HG03097 (cell line): ENCODE measurements around the gene TSPAN14.

ENCODE experiments used
- ATAC-seq: cut with Tn5 transposase; IDR thresholded peaks from one replicate; pipeline ENCODE4 v1.9.1; 2021; ENCODE audit not compliant: unreplicated experiment, low FRiP score

Gene TSPAN14

GRCh38 chr10:80502621-80503583 is 48.8 kb downstream of the TSPAN14 start:
- no peak for ATAC-seq

DNA sequence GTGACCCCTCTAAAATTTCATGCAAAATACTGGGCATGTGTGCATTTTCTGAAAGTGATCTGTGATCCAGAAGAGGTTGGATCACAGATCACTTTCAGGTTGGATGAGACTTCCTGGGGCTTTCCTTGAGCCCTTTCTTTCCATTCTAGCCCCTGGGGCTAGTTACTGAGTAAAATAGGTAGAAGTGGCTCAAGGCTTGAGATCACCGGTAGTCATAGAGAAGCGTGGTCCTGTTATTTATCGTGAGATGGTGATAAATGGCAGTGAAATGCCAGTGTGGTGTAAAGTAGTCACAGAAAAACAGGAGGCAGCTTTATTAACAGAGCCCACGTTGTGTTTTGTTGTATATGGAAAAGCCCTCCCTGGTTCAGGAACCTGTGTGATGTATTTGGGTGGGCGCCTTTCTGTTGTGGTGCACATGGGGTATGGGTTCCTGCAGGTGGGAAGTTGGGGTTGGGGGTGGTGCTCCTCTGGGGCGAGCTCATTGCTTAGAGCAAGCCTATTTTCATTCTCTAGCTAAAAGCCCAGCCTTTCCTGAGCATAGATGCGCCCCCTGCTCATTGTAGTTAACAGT is 49.6 kb downstream of the TSPAN14 start:
- no peak for ATAC-seq

DNA sequence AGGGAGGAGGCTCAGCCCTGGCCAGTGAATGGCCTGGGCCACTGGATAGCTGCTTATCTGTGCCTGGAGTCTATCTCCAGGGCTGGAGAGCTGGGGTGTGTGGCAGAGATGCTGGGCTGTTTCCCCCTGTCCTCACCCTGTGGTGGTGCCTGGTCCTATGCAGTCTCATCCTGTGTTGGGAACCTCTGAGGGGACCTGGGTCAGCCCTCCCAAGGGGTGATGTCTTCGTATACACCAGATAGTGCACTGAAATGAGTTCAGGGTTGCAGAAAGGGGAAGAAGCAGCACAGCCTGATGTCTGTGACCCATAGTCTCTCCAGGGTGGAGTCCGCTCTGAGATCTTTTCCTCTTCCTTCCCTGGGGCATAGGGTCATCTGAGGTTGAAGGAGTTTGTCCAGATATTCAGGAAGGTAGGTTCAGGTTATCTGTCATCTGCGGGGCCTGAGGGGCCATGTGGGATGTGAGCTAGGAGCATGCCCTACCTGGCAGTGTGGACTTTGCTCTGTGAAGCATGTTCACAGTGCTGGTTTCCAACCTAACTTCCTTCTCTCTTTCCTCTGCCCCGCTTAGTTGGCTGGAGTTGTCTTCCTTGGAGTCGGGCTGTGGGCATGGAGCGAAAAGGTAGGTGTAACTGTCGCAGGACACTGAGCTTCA is 50.2 kb downstream of the TSPAN14 start:
- no peak for ATAC-seq

GRCh38 chr10:80504897-80505465 is 50.9 kb downstream of the TSPAN14 start:
- no peak for ATAC-seq

- no peak for ATAC-seq
Observed at GRCh38 chr10:80506189-80506575, 52.1 kb downstream of the TSPAN14 start.

DNA sequence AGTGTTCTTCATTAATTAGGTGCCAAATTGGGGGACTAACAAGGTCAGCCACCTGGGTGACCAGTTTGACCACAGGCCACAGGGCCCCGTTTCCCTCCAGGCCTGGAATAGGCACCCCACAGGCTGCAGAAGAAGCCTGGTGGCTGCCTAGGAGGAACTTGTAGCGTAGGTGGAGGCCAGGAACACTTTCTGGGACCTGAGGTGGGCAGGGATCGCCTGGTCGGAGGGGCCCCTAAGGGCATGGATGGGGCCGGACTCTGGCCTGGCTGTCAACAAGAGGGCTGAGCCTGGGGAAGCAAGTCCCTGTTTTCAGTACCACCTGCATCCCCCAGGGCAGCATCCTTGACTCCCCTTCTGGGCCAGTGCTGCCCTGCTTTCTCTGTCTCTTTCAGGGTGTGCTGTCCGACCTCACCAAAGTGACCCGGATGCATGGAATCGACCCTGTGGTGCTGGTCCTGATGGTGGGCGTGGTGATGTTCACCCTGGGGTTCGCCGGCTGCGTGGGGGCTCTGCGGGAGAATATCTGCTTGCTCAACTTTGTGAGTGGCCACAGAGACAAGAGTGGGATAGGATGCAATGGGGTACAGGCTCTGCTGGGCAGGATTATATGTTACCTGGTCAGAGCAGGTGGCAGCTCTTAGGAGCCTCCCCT is 52.9 kb downstream of the TSPAN14 start:
- ATAC-seq, result no peak

DNA sequence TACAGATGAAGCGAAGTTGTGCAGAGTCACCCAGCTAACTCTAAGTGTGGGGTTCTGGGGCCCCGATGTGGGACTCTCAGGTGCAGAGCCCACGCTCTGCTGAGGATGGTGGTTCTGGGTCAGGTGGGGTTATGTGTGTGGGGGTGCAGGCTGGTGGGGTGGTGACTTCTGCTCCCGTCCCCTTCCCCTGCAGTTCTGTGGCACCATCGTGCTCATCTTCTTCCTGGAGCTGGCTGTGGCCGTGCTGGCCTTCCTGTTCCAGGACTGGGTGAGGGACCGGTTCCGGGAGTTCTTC is 54.9 kb downstream of the TSPAN14 start:
- ATAC-seq, result no peak

DNA sequence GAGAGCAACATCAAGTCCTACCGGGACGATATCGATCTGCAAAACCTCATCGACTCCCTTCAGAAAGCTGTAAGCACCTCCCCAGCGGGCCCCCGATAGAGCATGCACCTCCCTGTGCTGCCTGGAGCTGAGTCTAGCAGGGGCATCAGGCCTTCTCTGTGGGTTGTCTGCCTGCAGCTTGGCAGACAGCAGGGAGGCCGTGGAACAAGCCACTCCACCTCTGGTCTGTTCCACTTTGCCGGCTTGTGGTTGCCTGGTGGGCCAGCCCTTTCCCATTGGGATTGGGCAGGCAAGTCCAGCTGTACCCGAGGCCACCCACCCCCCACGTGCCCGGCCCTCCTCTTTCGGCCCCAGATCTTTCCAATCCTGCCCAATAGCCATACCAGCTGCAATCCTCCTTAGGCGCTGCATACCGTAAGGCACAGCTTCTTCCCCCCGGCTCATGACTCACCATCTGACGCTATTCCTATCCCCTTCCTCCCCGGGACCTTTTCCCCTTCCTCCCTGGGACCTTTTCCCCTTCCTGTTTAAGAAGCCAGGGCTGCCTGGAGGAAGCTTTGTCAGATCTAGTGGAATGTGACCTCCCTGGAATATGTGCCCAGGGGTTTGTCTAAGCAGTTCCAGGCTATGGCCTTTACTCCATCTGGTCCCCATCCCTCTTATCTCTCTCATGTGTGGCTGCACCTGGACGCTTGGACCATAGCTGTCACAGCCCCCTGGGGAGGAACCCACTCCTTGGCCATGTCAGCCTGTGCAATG is 55.5 kb downstream of the TSPAN14 start:
- no peak for ATAC-seq

GRCh38 chr10:80512031-80512526 is 58.0 kb downstream of the TSPAN14 start:
- ATAC-seq, result no peak

DNA sequence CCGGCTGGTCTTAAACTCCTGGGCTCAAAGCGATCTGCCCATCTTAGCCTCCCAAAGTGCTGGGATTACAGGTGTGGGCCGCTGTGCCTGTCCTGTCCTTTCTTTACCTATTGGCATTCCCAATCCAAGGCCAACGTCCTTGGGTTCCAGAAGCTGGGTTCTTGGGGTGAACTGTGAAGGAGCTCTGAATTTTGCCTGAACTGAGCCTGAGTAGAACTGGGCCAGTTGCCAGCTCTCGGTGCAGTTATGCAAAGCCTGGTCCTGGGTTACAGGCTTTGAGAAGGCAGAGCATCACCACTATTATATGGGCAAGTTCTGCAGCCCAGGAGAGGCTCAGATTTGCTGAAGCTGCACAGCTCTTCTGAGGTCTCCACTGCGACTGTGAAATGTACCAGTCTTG is 59.0 kb downstream of the TSPAN14 start:
- no peak for ATAC-seq

DNA sequence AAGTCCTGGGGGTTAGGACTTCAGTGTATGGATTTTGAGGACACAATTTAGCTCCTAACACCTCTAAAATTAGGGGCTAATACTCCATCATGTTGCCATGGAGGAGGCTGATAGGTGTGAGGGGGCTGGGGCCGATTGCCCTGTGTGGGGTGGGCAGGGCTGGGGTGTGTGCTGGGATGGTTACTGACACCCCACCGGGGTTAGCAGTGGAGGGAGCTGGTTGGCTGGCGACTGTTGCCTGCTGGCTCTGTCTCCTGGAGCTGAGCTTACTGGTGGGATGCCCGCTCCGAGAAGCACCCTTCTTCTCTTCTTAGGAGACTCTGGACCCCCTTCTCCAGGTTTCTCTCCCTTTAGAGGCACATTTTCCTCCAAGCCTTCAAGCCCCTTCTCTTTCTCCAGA is 61.4 kb downstream of the TSPAN14 start:
- ATAC-seq, result no peak

- no peak for ATAC-seq
Observed at GRCh38 chr10:80515941-80516340, 61.8 kb downstream of the TSPAN14 start.

DNA sequence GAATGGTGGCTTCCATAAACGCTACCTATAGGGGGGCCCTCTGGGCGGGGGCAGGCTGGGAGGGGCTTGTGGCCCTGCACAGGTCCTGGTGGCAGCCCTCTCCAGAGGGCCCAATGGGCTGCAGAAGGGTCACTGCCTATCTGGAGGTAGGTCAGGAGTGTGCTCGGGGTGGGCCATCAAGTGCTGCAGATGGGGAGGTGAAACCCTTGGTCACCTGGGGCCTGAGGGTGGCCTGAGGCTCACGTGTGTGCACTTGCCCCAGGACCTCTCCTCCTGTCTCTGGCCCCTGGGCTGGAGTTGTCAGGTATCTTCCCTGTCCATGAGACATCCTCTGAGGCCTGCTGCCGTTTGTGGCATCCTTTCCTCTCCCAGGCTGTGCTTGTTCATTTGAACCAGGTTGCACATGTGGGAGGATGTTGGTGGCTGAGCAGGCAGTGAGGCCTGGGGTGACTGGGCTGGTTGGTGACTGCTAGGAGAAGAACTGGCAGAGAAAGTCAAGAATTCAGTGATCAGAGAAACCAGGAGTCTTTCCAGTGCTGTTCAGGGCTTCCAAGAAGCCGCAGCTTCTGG is 62.5 kb downstream of the TSPAN14 start:
- no peak for ATAC-seq

GRCh38 chr10:80517416-80518142 is 63.5 kb downstream of the TSPAN14 start:
- no peak for ATAC-seq

GRCh38 chr10:80518143-80518806 is 64.2 kb downstream of the TSPAN14 start:
- no peak for ATAC-seq

DNA sequence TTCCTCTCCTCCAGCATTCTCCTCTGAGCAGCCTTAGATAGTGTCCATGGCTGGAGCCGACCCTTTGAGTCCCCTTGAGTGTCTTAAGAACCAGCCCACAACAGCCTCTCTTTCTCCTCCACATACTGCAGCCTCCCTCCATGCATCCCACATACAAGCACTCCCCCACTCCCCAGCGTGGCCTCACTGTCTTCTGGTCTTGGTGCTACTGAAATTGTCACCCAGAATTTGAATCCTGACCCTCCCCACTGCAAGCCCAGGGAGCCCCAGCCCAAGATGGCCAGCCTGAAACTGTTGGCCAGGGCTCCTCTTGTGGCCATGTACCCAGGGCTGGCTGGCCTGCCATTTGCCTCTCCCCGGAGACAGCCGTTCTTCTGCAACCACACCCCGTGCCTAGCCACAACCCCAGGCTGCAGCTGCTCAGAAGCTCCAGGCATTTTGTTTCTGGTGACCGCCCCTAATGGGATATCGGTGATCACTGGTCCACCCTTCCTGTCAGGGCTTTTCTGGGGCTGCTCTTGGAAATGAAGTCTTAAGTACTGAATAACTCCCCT is 64.8 kb downstream of the TSPAN14 start:
- ATAC-seq, result no peak

DNA sequence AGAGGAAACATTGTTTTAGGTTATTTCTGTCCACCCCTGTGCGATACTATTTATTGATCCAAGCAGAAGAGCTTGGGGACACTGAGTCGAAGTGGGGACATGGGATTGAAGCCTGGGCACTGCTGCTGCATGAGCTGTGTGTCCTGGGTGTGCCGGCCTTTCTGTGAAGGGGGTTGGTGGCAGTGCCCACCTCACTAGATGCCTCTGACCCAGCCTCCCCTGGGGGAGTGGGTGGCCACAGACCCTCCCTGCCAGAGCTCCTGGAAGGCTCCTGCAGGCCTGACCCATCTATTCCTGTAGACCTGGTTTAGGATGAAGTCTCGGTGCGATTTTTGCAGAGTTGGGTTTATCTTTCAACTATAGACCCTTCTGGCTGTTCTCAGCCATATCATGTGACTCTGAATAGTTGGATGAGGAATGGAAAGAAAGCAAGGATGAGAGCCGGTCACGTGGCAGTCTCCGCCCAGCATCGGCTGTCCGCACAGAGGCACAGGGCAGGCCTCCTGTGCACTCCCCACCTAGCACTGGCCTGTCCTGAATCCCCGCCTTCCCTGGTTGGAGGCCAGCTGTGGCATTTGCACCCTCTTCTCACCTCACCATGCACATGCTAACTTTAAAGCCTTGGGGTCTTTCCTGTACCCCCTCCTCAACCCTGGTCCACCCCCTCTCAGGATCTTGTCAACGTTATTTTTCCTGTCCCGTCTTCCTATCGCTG is 66.0 kb downstream of the TSPAN14 start:
- no peak for ATAC-seq
